ENCODE measurements around the gene LPP. TPM values are rescaled to one million over a fixed set of nuclear protein-coding genes. Genes with fewer than 3 reads are reported as not detected.

LPP gene
- total RNA-seq, 1 experiment from 2014 or later, result 148 TPM

- Histone ChIP-seq H3K9me3 (ENCODE audit: insufficient read depth, low read depth) (no peaks in the 10 kb centered on the region), H3K4me2 (no peak overlapping the region), H3K27me3 (ENCODE audit: insufficient read depth, low read depth) (no peaks in the 10 kb centered on the region), H3K4me3 (no peak overlapping the region), H3K9me2 (ENCODE audit: insufficient read depth) (peaks cover 6% of the 10 kb centered on the region), H3F3A (ENCODE audit: insufficient read depth, low read depth) (no peaks in the 10 kb centered on the region), H3K27ac (no peak overlapping the region), H4K20me1 (ENCODE audit: insufficient read depth) (no peaks in the 10 kb centered on the region), H3K4me1 (replicated peaks; ENCODE audit: insufficient read depth) (no peaks in the 10 kb centered on the region), H3K36me3 (ENCODE audit: low read depth) (no peaks in the 10 kb centered on the region), H2AFZ (no peak overlapping the region), H3K79me2 (ENCODE audit: low read depth) (no peaks in the 10 kb centered on the region)
- no TSS peak for BruUV-seq (replicated peaks)
- TF ChIP-seq EZH2 (IDR thresholded peaks at IDR 0.05; ENCODE audit: low read depth) (no peak), CTCF (conservative IDR thresholded peaks at IDR 0.05) (no peak)
- ChIA-PET CTCF (no interaction called here), POLR2A (ENCODE audit: unreplicated experiment) (no interaction called here)
- intact Hi-C loops (cut with micrococcal nuclease; ENCODE audit: unreplicated experiment), result no loop called here
- no peak for DNase-seq
These were observed 591.1 kb downstream of the LPP start for GRCh38 chr3:188745031-188745430.

GRCh38 chr3:188746291-188746783 lies 592.4 kb downstream of the LPP start:
- CTCF ChIA-PET, result no interaction called here
- Histone ChIP-seq H2AFZ (no peak overlapping the region), H3K79me2 (ENCODE audit: low read depth) (no peaks in the 10 kb centered on the region), H3K9me2 (ENCODE audit: insufficient read depth) (peaks cover 3% of the 10 kb centered on the region), H3K9me3 (ENCODE audit: insufficient read depth, low read depth) (no peaks in the 10 kb centered on the region), H3F3A (ENCODE audit: insufficient read depth, low read depth) (no peaks in the 10 kb centered on the region), H4K20me1 (ENCODE audit: insufficient read depth) (no peaks in the 10 kb centered on the region), H3K36me3 (ENCODE audit: low read depth) (no peaks in the 10 kb centered on the region), H3K27ac (no peak overlapping the region), H3K4me3 (no peak overlapping the region), H3K4me1 (replicated peaks; ENCODE audit: insufficient read depth) (no peaks in the 10 kb centered on the region), H3K27me3 (ENCODE audit: insufficient read depth, low read depth) (no peaks in the 10 kb centered on the region), H3K4me2 (no peak overlapping the region)
- POLR2A ChIA-PET (ENCODE audit: unreplicated experiment), result interaction anchor here (0.6 kb wide), 1 partner anchor 54 kb away, joined by 5 read pairs; no protein-coding TSS in a partner anchor
- no TSS peak for BruUV-seq (replicated peaks)
- no peak for DNase-seq
- intact Hi-C loops (cut with micrococcal nuclease; ENCODE audit: unreplicated experiment), result no loop called here
- no peak for TF ChIP-seq CTCF (conservative IDR thresholded peaks at IDR 0.05)
- TF ChIP-seq EZH2 (IDR thresholded peaks at IDR 0.05; ENCODE audit: low read depth), result no peak

- Histone ChIP-seq H2AFZ (no peak overlapping the region), H3K4me3 (no peak overlapping the region), H3F3A (ENCODE audit: insufficient read depth, low read depth) (no peaks in the 10 kb centered on the region), H3K9me2 (ENCODE audit: insufficient read depth) (no peaks in the 10 kb centered on the region), H3K36me3 (ENCODE audit: low read depth) (no peaks in the 10 kb centered on the region), H3K4me1 (replicated peaks; ENCODE audit: insufficient read depth) (no peaks in the 10 kb centered on the region), H3K27me3 (ENCODE audit: insufficient read depth, low read depth) (no peaks in the 10 kb centered on the region), H3K4me2 (no peak overlapping the region), H3K79me2 (ENCODE audit: low read depth) (no peaks in the 10 kb centered on the region), H3K27ac (no peak overlapping the region), H3K9me3 (ENCODE audit: insufficient read depth, low read depth) (no peaks in the 10 kb centered on the region), H4K20me1 (ENCODE audit: insufficient read depth) (no peaks in the 10 kb centered on the region)
- ChIA-PET POLR2A (ENCODE audit: unreplicated experiment) (no interaction called here), CTCF (no interaction called here)
- no TSS peak for BruUV-seq (replicated peaks)
- no peak for DNase-seq
- intact Hi-C loops (cut with micrococcal nuclease; ENCODE audit: unreplicated experiment), result no loop called here
- TF ChIP-seq CTCF (conservative IDR thresholded peaks at IDR 0.05) (no peak), EZH2 (IDR thresholded peaks at IDR 0.05; ENCODE audit: low read depth) (no peak)
These were observed 593.5 kb downstream of the LPP start for GRCh38 chr3:188747489-188747888.

Data from PC-9 (cell line).